WERI-Rb-1 (cell line): ENCODE measurements around the gene ARHGAP26.

Experiments used
- DNase-seq: peaks from one replicate; pipeline ENCODE4 v3.0.0-alpha.2; 2020
- H3K27ac ChIP-seq: fragments of 250-450 bp; sonication (Bioruptor Pico); 2 replicates; pipeline ENCODE4 v1.5.1; 2020; ENCODE audit warnings: mild to moderate bottlenecking, moderate library complexity
- H3K27me3 ChIP-seq: fragments of 250-450 bp; sonication (Bioruptor Pico); 2 replicates; pipeline ENCODE4 v1.5.1; 2021; ENCODE audit warnings: mild to moderate bottlenecking, low read depth, moderate library complexity; ENCODE audit not compliant: insufficient read depth, severe bottlenecking
- H3K36me3 ChIP-seq: fragments of 250-450 bp; sonication (Bioruptor Pico); 2 replicates; pipeline ENCODE4 v1.5.1; 2020; ENCODE audit warnings: mild to moderate bottlenecking, moderate library complexity
- H3K4me3 ChIP-seq: 2 replicates; pipeline ENCODE4 v1.5.1; 2011; ENCODE audit warnings: low read depth, mild to moderate bottlenecking, control low read depth, low read length
- H3K9me3 ChIP-seq: fragments of 250-450 bp; sonication (Bioruptor Pico); 2 replicates; pipeline ENCODE4 v1.5.1; 2021; ENCODE audit warnings: mild to moderate bottlenecking, moderate library complexity; ENCODE audit not compliant: severe bottlenecking
- CTCF ChIP-seq: IDR thresholded peaks from 2 replicates; pipeline ENCODE4 v1.5.1; 2011; ENCODE audit warnings: low read depth, mild to moderate bottlenecking, control low read depth, inconsistent platforms, low read length

ARHGAP26 gene

GRCh38 chr5:143265995-143266394 lies 495.8 kb downstream of the ARHGAP26 start:
- Histone ChIP-seq H3K36me3 (no peaks in the 10 kb centered on the region), H3K27ac (no peak overlapping the region), H3K27me3 (no peaks in the 10 kb centered on the region), H3K4me3 (no peak overlapping the region), H3K9me3 (no peaks in the 10 kb centered on the region)
- DNase-seq: no peak
- no peak for TF ChIP-seq CTCF

GRCh38 chr5:143267186-143267585 lies 497.0 kb downstream of the ARHGAP26 start:
- TF ChIP-seq CTCF: no peak
- H3K27me3 ChIP-seq: no peaks in the 10 kb centered on the region
- H3K27ac ChIP-seq: no peak overlapping the region
- no peak overlapping the region for H3K4me3 ChIP-seq
- H3K9me3 ChIP-seq: no peaks in the 10 kb centered on the region
- no peaks in the 10 kb centered on the region for H3K36me3 ChIP-seq
- no peak for DNase-seq

- Histone ChIP-seq H3K4me3 (no peak overlapping the region), H3K9me3 (no peaks in the 10 kb centered on the region), H3K27ac (no peak overlapping the region), H3K27me3 (no peaks in the 10 kb centered on the region), H3K36me3 (no peaks in the 10 kb centered on the region)
- DNase-seq: no peak
- TF ChIP-seq CTCF: no peak
Observed at GRCh38 chr5:143268388-143268787, 498.2 kb downstream of the ARHGAP26 start.

- Histone ChIP-seq H3K9me3 (no peaks in the 10 kb centered on the region), H3K4me3 (no peak overlapping the region), H3K27ac (no peak overlapping the region), H3K27me3 (no peaks in the 10 kb centered on the region), H3K36me3 (no peaks in the 10 kb centered on the region)
- no peak for TF ChIP-seq CTCF
- DNase-seq: no peak
Observed at GRCh38 chr5:143271431-143271830, 501.3 kb downstream of the ARHGAP26 start.

- H3K9me3 ChIP-seq: no peaks in the 10 kb centered on the region
- DNase-seq: no peak
- no peak overlapping the region for H3K27ac ChIP-seq
- no peak for TF ChIP-seq CTCF
- no peaks in the 10 kb centered on the region for H3K27me3 ChIP-seq
- H3K36me3 ChIP-seq: no peaks in the 10 kb centered on the region
- H3K4me3 ChIP-seq: no peak overlapping the region
Observed at GRCh38 chr5:143274952-143275351, 504.8 kb downstream of the ARHGAP26 start.

GRCh38 chr5:143275512-143276363 lies 505.6 kb downstream of the ARHGAP26 start:
- no peaks in the 10 kb centered on the region for H3K36me3 ChIP-seq
- no peaks in the 10 kb centered on the region for H3K9me3 ChIP-seq
- H3K27ac ChIP-seq: no peak overlapping the region
- no peaks in the 10 kb centered on the region for H3K27me3 ChIP-seq
- no peak for DNase-seq
- no peak for TF ChIP-seq CTCF
- no peak overlapping the region for H3K4me3 ChIP-seq
